HepG2 (cell line): ENCODE data around the gene EIF3J. TPM values are rescaled to one million over a fixed set of nuclear protein-coding genes. Genes with fewer than 3 reads are reported as not detected.
A peak's percentile ranks its signal among the peaks of the same experiment; 100 is the strongest.

Source experiments
- FOXA1 ChIP-seq, 2 experiments: fragments of 450-650 bp in 1 of 2; sonication (generic) in 1 of 2; formaldehyde crosslinking in 1 of 2; IDR thresholded peaks; 2 replicates each; pipeline versions ENCODE4 v1.4.0 to v1.6.1; 2016 to 2020; ENCODE audit warnings: missing genetic modification reagents in 1 of 2
- FOXA3 ChIP-seq: IDR thresholded peaks from 2 replicates; pipeline ENCODE4 v1.6.1; 2016; ENCODE audit warnings: missing genetic modification reagents, missing compliant biosample characterization
- FOXK2 ChIP-seq: fragments of 450-650 bp; IDR thresholded peaks from 2 replicates; pipeline ENCODE4 v1.6.1; 2016
- HNRNPL ChIP-seq: fragments of 200-400 bp; formaldehyde crosslinking; IDR thresholded peaks from 2 replicates; pipeline ENCODE4 v1.6.1; 2017; ENCODE audit warnings: mild to moderate bottlenecking, low read depth, low read length
- KDM4B ChIP-seq: sonication (generic); formaldehyde crosslinking; IDR thresholded peaks from 2 replicates; pipeline ENCODE4 v1.4.0; 2020; ENCODE audit warnings: missing genetic modification reagents
- NAIF1 ChIP-seq: sonication (generic); formaldehyde crosslinking; IDR thresholded peaks from 2 replicates; pipeline ENCODE4 v1.5.0; 2020; ENCODE audit warnings: mild to moderate bottlenecking, missing genetic modification reagents, borderline replicate concordance
- SCMH1 ChIP-seq: sonication (generic); formaldehyde crosslinking; IDR thresholded peaks from 2 replicates; pipeline ENCODE4 v1.9.0; 2021; ENCODE audit warnings: missing genetic modification reagents, mild to moderate bottlenecking, borderline replicate concordance
- SMC3 ChIP-seq: IDR thresholded peaks from 2 replicates; pipeline ENCODE4 v1.6.1; 2011; ENCODE audit warnings: low read length, improper control_type of control experiment
- SP5 ChIP-seq: IDR thresholded peaks from 2 replicates; pipeline ENCODE4 v1.6.1; 2016; ENCODE audit warnings: low read depth, borderline replicate concordance
- ZFAT ChIP-seq: sonication (generic); formaldehyde crosslinking; conservative IDR thresholded peaks from 2 replicates; pipeline ENCODE4 v1.8.1; 2023; ENCODE audit warnings: missing genetic modification reagents, inconsistent platforms
- ZFP82 ChIP-seq: sonication (generic); formaldehyde crosslinking; IDR thresholded peaks from 2 replicates; pipeline ENCODE4 v1.5.1; 2020; ENCODE audit warnings: mild to moderate bottlenecking, missing genetic modification reagents, borderline replicate concordance
- ZNF7 ChIP-seq: IDR thresholded peaks from 2 replicates; pipeline ENCODE4 v1.6.1; 2016; ENCODE audit warnings: missing biosample characterization, missing genetic modification reagents
- polyA plus RNA-seq, 8 experiments: library from polyadenylated mRNA; depleted of rRNA in 3 of 8; stranded (reverse) in 7 of 8; unstranded in 1 of 8; fragments of >200 nt; fragmentation: Illumina TruSeq in 4 of 8; extraction: Trizol in 4 of 8; gene quantifications; 2 replicates each; pipeline versions ENCODE4 v1.2.1 to v1.2.3, GENCODE V29; 2011 to 2016; ENCODE audit warnings: low read depth in 4 of 8, missing spikeins in 1 of 8, mixed read lengths in 1 of 8; ENCODE audit not compliant: insufficient read depth in 1 of 8
- total RNA-seq, 5 experiments: library from RNA; depleted of rRNA; stranded (reverse); fragments of >200 nt; fragmentation: Illumina TruSeq; extraction: Trizol; gene quantifications; 2 replicates each; pipeline ENCODE4 v1.2.3, GENCODE V29; 2016; ENCODE audit warnings: low read depth in 1 of 5
- TF ChIP-seq, protein P1 (sequence below): sonication (generic); formaldehyde crosslinking; IDR thresholded peaks from 2 replicates; pipeline ENCODE4 v1.5.1; 2020; ENCODE audit warnings: mild to moderate bottlenecking, missing genetic modification reagents, moderate library complexity
- TF ChIP-seq, protein P2 (sequence below): sonication (generic); formaldehyde crosslinking; conservative IDR thresholded peaks from 2 replicates; pipeline ENCODE4 v1.8.0; 2022; ENCODE audit warnings: low read depth, missing genetic modification reagents
- TF ChIP-seq, protein P3 (sequence below): sonication (generic); formaldehyde crosslinking; IDR thresholded peaks from 2 replicates; pipeline ENCODE4 v1.4.0; 2020; ENCODE audit warnings: missing genetic modification reagents, borderline replicate concordance
- TF ChIP-seq, protein P4 (sequence below), 2 experiments: IDR thresholded peaks; 2 replicates each; pipeline ENCODE4 v1.6.1; 2011 to 2012; ENCODE audit warnings: low read length in 2 of 2, borderline replicate concordance in 1 of 2, low read depth in 1 of 2, mild to moderate bottlenecking in 1 of 2, moderate library complexity in 1 of 2

Gene EIF3J
- total and polyA plus RNA-seq, 2 of the 13 experiments (the other 11 are each of a cell fraction or from before 2014, with no cell fraction given), result 51.7 to 69.2 TPM

DNA sequence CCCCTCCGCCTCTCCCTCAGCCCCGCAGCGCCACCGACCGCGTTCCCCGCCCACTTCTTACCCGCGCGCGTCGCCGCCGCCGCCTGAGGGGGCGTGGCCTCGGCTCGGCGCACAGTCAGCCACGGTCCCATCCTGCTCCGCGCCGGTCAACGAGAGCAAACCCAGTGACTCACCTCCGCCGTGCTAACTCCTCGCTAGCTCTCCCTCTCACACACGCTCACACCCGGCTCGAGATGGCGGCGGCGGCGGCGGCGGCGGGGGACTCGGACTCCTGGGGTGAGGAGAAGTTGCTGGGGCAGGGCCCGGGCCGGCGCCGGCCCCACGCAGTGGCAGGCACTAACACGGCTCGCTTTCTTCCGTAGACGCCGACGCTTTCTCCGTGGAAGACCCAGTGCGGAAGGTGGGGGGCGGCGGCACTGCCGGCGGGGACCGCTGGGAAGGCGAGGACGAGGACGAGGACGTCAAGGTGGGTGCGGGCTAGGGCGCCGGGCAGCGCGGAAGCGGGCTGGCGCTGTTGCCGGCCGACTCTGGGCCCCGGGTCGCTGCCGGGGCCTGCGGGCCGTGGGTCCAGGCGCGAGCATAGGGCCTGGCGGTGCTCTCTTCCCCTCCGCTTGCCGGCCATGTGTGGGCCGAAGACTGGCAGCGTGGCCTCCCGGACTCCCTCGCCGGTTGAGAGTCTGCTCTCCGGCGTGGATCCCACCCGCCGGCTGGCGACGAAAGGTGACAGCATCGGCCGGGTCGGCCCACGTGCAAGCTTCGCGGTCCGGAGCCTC is at the start of gene EIF3J (continued):
- TF ChIP-seq, protein P1, sequence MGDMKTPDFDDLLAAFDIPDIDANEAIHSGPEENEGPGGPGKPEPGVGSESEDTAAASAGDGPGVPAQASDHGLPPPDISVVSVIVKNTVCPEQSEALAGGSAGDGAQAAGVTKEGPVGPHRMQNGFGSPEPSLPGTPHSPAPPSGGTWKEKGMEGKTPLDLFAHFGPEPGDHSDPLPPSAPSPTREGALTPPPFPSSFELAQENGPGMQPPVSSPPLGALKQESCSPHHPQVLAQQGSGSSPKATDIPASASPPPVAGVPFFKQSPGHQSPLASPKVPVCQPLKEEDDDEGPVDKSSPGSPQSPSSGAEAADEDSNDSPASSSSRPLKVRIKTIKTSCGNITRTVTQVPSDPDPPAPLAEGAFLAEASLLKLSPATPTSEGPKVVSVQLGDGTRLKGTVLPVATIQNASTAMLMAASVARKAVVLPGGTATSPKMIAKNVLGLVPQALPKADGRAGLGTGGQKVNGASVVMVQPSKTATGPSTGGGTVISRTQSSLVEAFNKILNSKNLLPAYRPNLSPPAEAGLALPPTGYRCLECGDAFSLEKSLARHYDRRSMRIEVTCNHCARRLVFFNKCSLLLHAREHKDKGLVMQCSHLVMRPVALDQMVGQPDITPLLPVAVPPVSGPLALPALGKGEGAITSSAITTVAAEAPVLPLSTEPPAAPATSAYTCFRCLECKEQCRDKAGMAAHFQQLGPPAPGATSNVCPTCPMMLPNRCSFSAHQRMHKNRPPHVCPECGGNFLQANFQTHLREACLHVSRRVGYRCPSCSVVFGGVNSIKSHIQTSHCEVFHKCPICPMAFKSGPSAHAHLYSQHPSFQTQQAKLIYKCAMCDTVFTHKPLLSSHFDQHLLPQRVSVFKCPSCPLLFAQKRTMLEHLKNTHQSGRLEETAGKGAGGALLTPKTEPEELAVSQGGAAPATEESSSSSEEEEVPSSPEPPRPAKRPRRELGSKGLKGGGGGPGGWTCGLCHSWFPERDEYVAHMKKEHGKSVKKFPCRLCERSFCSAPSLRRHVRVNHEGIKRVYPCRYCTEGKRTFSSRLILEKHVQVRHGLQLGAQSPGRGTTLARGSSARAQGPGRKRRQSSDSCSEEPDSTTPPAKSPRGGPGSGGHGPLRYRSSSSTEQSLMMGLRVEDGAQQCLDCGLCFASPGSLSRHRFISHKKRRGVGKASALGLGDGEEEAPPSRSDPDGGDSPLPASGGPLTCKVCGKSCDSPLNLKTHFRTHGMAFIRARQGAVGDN (CRISPR knock-in tag), result peak; percentile 90
- TF ChIP-seq FOXA1 (IDR thresholded peaks at IDR 0.05) (no peak), FOXA1 (CRISPR knock-in tag; IDR thresholded peaks at IDR 0.05) (0 out of 2 replicates have a peak, but pooled peaks have one; percentile 3), NAIF1 (no peak), SCMH1 (no peak), ZFP82 (CRISPR knock-in tag) (0 out of 2 replicates have a peak, but pooled peaks have one; percentile 70), FOXA3 (CRISPR knock-in tag) (peak; percentile 24; the same call in 1 of the 2 replicates), HNRNPL (no peak), KDM4B (CRISPR knock-in tag) (no peak; the same call in 1 of the 2 replicates), FOXK2 (no peak), ZNF7 (CRISPR knock-in tag) (no peak), SMC3 (no peak), SP5 (peak; percentile 81), ZFAT (no peak)
- TF ChIP-seq, protein P2, sequence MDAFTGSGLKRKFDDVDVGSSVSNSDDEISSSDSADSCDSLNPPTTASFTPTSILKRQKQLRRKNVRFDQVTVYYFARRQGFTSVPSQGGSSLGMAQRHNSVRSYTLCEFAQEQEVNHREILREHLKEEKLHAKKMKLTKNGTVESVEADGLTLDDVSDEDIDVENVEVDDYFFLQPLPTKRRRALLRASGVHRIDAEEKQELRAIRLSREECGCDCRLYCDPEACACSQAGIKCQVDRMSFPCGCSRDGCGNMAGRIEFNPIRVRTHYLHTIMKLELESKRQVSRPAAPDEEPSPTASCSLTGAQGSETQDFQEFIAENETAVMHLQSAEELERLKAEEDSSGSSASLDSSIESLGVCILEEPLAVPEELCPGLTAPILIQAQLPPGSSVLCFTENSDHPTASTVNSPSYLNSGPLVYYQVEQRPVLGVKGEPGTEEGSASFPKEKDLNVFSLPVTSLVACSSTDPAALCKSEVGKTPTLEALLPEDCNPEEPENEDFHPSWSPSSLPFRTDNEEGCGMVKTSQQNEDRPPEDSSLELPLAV, result no peak
- TF ChIP-seq, protein P3, sequence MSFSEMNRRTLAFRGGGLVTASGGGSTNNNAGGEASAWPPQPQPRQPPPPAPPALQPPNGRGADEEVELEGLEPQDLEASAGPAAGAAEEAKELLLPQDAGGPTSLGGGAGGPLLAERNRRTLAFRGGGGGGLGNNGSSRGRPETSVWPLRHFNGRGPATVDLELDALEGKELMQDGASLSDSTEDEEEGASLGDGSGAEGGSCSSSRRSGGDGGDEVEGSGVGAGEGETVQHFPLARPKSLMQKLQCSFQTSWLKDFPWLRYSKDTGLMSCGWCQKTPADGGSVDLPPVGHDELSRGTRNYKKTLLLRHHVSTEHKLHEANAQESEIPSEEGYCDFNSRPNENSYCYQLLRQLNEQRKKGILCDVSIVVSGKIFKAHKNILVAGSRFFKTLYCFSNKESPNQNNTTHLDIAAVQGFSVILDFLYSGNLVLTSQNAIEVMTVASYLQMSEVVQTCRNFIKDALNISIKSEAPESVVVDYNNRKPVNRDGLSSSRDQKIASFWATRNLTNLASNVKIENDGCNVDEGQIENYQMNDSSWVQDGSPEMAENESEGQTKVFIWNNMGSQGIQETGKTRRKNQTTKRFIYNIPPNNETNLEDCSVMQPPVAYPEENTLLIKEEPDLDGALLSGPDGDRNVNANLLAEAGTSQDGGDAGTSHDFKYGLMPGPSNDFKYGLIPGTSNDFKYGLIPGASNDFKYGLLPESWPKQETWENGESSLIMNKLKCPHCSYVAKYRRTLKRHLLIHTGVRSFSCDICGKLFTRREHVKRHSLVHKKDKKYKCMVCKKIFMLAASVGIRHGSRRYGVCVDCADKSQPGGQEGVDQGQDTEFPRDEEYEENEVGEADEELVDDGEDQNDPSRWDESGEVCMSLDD (CRISPR knock-in tag), result no peak
- TF ChIP-seq, protein P4, sequence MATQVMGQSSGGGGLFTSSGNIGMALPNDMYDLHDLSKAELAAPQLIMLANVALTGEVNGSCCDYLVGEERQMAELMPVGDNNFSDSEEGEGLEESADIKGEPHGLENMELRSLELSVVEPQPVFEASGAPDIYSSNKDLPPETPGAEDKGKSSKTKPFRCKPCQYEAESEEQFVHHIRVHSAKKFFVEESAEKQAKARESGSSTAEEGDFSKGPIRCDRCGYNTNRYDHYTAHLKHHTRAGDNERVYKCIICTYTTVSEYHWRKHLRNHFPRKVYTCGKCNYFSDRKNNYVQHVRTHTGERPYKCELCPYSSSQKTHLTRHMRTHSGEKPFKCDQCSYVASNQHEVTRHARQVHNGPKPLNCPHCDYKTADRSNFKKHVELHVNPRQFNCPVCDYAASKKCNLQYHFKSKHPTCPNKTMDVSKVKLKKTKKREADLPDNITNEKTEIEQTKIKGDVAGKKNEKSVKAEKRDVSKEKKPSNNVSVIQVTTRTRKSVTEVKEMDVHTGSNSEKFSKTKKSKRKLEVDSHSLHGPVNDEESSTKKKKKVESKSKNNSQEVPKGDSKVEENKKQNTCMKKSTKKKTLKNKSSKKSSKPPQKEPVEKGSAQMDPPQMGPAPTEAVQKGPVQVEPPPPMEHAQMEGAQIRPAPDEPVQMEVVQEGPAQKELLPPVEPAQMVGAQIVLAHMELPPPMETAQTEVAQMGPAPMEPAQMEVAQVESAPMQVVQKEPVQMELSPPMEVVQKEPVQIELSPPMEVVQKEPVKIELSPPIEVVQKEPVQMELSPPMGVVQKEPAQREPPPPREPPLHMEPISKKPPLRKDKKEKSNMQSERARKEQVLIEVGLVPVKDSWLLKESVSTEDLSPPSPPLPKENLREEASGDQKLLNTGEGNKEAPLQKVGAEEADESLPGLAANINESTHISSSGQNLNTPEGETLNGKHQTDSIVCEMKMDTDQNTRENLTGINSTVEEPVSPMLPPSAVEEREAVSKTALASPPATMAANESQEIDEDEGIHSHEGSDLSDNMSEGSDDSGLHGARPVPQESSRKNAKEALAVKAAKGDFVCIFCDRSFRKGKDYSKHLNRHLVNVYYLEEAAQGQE (IDR thresholded peaks at IDR 0.05; ENCODE audit: borderline replicate concordance in 1 of 2, low read depth in 1 of 2, low read length in 2 of 2), result peak in 1 of 2 experiments; percentile 40; a peak in 1 of 4 replicates
